H9 (cell line): Measurements from ENCODE around the gene THRB. TPM values are rescaled to one million over a fixed set of nuclear protein-coding genes. Genes with fewer than 3 reads are reported as not detected.

ENCODE experiments used
- DNase-seq: peaks from one replicate; pipeline ENCODE4 v3.0.0-alpha.2; 2017
- H2AFZ ChIP-seq: one replicate; pipeline ENCODE4 v1.6.1; 2013; ENCODE audit warnings: mild to moderate bottlenecking, low read length, control low read depth, moderate library complexity
- H2AK5ac ChIP-seq: 2 replicates; pipeline ENCODE4 v1.6.1; 2013; ENCODE audit warnings: low read length, control low read depth, mixed read lengths; ENCODE audit not compliant: insufficient read length
- H2BK120ac ChIP-seq: one replicate; pipeline ENCODE4 v1.6.1; 2013; ENCODE audit warnings: low read depth, mild to moderate bottlenecking, low read length, control low read depth, inconsistent platforms; ENCODE audit not compliant: poor library complexity, severe bottlenecking
- H2BK12ac ChIP-seq: 2 replicates; pipeline ENCODE4 v1.6.1; 2013; ENCODE audit warnings: low read length, control low read depth, mixed read lengths, low read depth; ENCODE audit not compliant: insufficient read length
- H2BK15ac ChIP-seq: 2 replicates; pipeline ENCODE4 v1.6.1; 2013; ENCODE audit warnings: low read depth, low read length, control low read depth
- H2BK20ac ChIP-seq: one replicate; pipeline ENCODE4 v1.6.1; 2013; ENCODE audit warnings: low read depth, mild to moderate bottlenecking, low read length, control low read depth, inconsistent platforms; ENCODE audit not compliant: poor library complexity, severe bottlenecking
- H2BK5ac ChIP-seq: 2 replicates; pipeline ENCODE4 v1.6.1; 2013; ENCODE audit warnings: low read length, control low read depth, mixed read lengths; ENCODE audit not compliant: insufficient read length
- H3K14ac ChIP-seq: 2 replicates; pipeline ENCODE4 v1.6.1; 2013; ENCODE audit warnings: low read length, control low read depth; ENCODE audit not compliant: insufficient read depth
- H3K18ac ChIP-seq: 2 replicates; pipeline ENCODE4 v1.6.1; 2013; ENCODE audit warnings: low read depth, mild to moderate bottlenecking, mixed read lengths, low read length, control low read depth; ENCODE audit not compliant: insufficient read length
- H3K23ac ChIP-seq: 2 replicates; pipeline ENCODE4 v1.6.1; 2013; ENCODE audit warnings: low read length, control low read depth, mixed read lengths, low read depth; ENCODE audit not compliant: insufficient read length
- H3K23me2 ChIP-seq: 2 replicates; pipeline ENCODE4 v1.6.1; 2013; ENCODE audit warnings: low read depth, mild to moderate bottlenecking, mixed read lengths, low read length, control low read depth; ENCODE audit not compliant: insufficient read length, poor library complexity, severe bottlenecking
- H3K27ac ChIP-seq: 2 replicates; pipeline ENCODE4 v1.5.1; 2013; ENCODE audit warnings: low read length, control low read depth, mixed read lengths, low read depth; ENCODE audit not compliant: insufficient read length
- H3K27me3 ChIP-seq: 2 replicates; pipeline ENCODE4 v1.6.1; 2013; ENCODE audit warnings: low read length, control low read depth, inconsistent platforms; ENCODE audit not compliant: insufficient read depth
- H3K4ac ChIP-seq: 2 replicates; pipeline ENCODE4 v1.6.1; 2013; ENCODE audit warnings: low read depth, mild to moderate bottlenecking, control low read depth, inconsistent platforms, low read length, moderate library complexity
- H3K4me1 ChIP-seq: 2 replicates; pipeline ENCODE4 v1.6.1; 2013; ENCODE audit warnings: low read length, control low read depth, inconsistent platforms; ENCODE audit not compliant: insufficient read depth
- H3K4me2 ChIP-seq: 2 replicates; pipeline ENCODE4 v1.6.1; 2013; ENCODE audit warnings: low read length, control low read depth, mixed read lengths; ENCODE audit not compliant: insufficient read length, insufficient read depth
- H3K56ac ChIP-seq: 2 replicates; pipeline ENCODE4 v1.6.1; 2013; ENCODE audit warnings: low read depth, mild to moderate bottlenecking, mixed read lengths, low read length, control low read depth; ENCODE audit not compliant: insufficient read length
- H3K79me1 ChIP-seq: 2 replicates; pipeline ENCODE4 v1.6.1; 2013; ENCODE audit warnings: low read depth, mild to moderate bottlenecking, moderate library complexity, low read length, control low read depth, inconsistent platforms; ENCODE audit not compliant: insufficient read depth, poor library complexity, severe bottlenecking
- H3K79me2 ChIP-seq: 2 replicates; pipeline ENCODE4 v1.6.1; 2013; ENCODE audit warnings: low read length, control low read depth, inconsistent platforms; ENCODE audit not compliant: insufficient read depth
- H3K9ac ChIP-seq: 2 replicates; pipeline ENCODE4 v1.6.1; 2013; ENCODE audit warnings: low read length, control low read depth, mixed read lengths; ENCODE audit not compliant: insufficient read length; ENCODE audit errors: extremely low read depth
- H3K9me3 ChIP-seq: one replicate; pipeline ENCODE4 v1.6.1; 2013; ENCODE audit warnings: low read depth, low read length, inconsistent platforms; ENCODE audit not compliant: control insufficient read depth
- H3T11ph ChIP-seq: one replicate; pipeline ENCODE4 v1.6.1; 2013; ENCODE audit warnings: mild to moderate bottlenecking, low read length, control low read depth, inconsistent platforms
- H4K20me1 ChIP-seq: one replicate; pipeline ENCODE4 v1.6.1; 2013; ENCODE audit not compliant: control insufficient read depth, insufficient read length, insufficient read depth
- H4K5ac ChIP-seq: 2 replicates; pipeline ENCODE4 v1.6.1; 2013; ENCODE audit warnings: low read depth, mild to moderate bottlenecking, mixed read lengths, low read length, control low read depth; ENCODE audit not compliant: insufficient read length
- H4K8ac ChIP-seq: replicated peaks from 2 replicates; pipeline ENCODE4 v1.6.1; 2013; ENCODE audit warnings: low read length, control low read depth, mixed read lengths, low read depth; ENCODE audit not compliant: insufficient read length
- H4K91ac ChIP-seq: 2 replicates; pipeline ENCODE4 v1.6.1; 2013; ENCODE audit warnings: low read depth, mild to moderate bottlenecking, moderate library complexity, mixed read lengths, low read length, control low read depth; ENCODE audit not compliant: insufficient read length
- H3K27ac Mint-ChIP-seq, 3 experiments: 2 replicates in 2 of 3; 3 replicates in 1 of 3; pipeline ENCODE4 v1.8.0; 2020 to 2021; ENCODE audit warnings: mixed read lengths in 3 of 3, mild to moderate bottlenecking in 1 of 3, moderate library complexity in 1 of 3
- H3K27me3 Mint-ChIP-seq: 2 replicates; pipeline ENCODE4 v1.8.0; 2021; ENCODE audit warnings: low read depth, mild to moderate bottlenecking, moderate library complexity, mixed read lengths
- H3K36me3 Mint-ChIP-seq, 3 experiments: 2 replicates in 2 of 3; 3 replicates in 1 of 3; pipeline ENCODE4 v1.8.0; 2020 to 2021; ENCODE audit warnings: low read depth in 3 of 3, mixed read lengths in 3 of 3; ENCODE audit not compliant: insufficient read depth in 1 of 3
- H3K4me1 Mint-ChIP-seq, 2 experiments: 2 replicates each; pipeline ENCODE4 v1.8.0; 2020; ENCODE audit warnings: mixed read lengths in 2 of 2
- H3K4me3 Mint-ChIP-seq, 2 experiments: 2 replicates in 1 of 2; 3 replicates in 1 of 2; pipeline ENCODE4 v1.8.0; 2020 to 2021; ENCODE audit warnings: mild to moderate bottlenecking in 2 of 2, mixed read lengths in 2 of 2, moderate library complexity in 1 of 2
- H3K9me3 Mint-ChIP-seq, 2 experiments: 2 replicates in 1 of 2; 3 replicates in 1 of 2; pipeline ENCODE4 v1.8.0; 2020; ENCODE audit warnings: mild to moderate bottlenecking in 2 of 2, mixed read lengths in 2 of 2, moderate library complexity in 1 of 2
- WGBS: extraction: QIAGEN DNeasy Blood & Tissue Kit; methylation state at CpG from one replicate; pipeline ENCODE4 v1.1.7; 2013; ENCODE audit warnings: missing lambda C conversion rate, low lambda C conversion rate, mixed read lengths; ENCODE audit not compliant: insufficient read length; ENCODE audit errors: extremely low coverage; 5-methylcytosine and 5-hydroxymethylcytosine counted together
- total RNA-seq: library from RNA; stranded (reverse); gene quantifications from 2 replicates; pipeline ENCODE4 v1.2.1, GENCODE V29; 2021
- TF ChIP-seq, protein P1 (sequence below): fragments of 200-600 bp; sonication (generic); conservative IDR thresholded peaks from 3 replicates; pipeline ENCODE4 v1.8.0; 2021; ENCODE audit warnings: antibody characterized with exemption, mild to moderate bottlenecking

THRB gene
- total RNA-seq, 1 experiment from 2014 or later = 8.6 TPM

DNA sequence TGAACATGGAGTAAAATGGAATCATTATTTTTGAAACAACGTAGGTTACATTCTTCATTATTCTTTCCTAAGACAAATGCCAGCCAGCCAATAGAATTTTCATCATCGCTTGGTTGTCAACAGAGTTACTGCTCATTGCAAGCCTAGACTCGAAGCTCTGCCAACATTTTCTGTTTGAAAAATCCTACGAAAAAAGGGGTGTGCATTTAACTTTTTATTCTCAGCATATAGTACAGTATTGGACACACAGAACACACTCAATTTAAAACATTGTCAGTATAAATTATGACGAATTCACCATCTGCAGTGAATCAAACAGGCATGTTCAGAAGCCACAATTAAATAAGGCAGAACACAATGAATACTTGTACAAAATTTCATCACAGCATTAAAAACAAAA, 317.4 kb downstream of the THRB start:
- H3K36me3 Mint-ChIP-seq = no peaks in the 10 kb centered on the region
- no peak overlapping the region for H4K8ac ChIP-seq
- H3K23me2 ChIP-seq = no peaks in the 10 kb centered on the region
- H2BK12ac ChIP-seq = no peak overlapping the region
- no peak overlapping the region for H3K56ac ChIP-seq
- H3K27me3 Mint-ChIP-seq = no peaks in the 10 kb centered on the region
- no peak overlapping the region for H4K91ac ChIP-seq
- H3K4me2 ChIP-seq = no peak overlapping the region
- no peak overlapping the region for H3K18ac ChIP-seq
- H3K23ac ChIP-seq = no peak overlapping the region
- no peak overlapping the region for H3K9ac ChIP-seq
- no peak overlapping the region for H2BK15ac ChIP-seq
- no peaks in the 10 kb centered on the region for H3K79me1 ChIP-seq
- H3K27ac Mint-ChIP-seq = no peak overlapping the region
- H3K9me3 ChIP-seq = no peaks in the 10 kb centered on the region
- H2AFZ ChIP-seq = no peak overlapping the region
- no peak overlapping the region for H3K4me3 Mint-ChIP-seq
- H3K4ac ChIP-seq = no peak overlapping the region
- H3T11ph ChIP-seq = no peak overlapping the region
- no peak overlapping the region for H3K27ac ChIP-seq
- peaks cover 4% of the 10 kb centered on the region; the same call in 1 of the 2 replicates for H3K4me1 ChIP-seq
- no peaks in the 10 kb centered on the region for H3K27me3 ChIP-seq
- H4K20me1 ChIP-seq = no peaks in the 10 kb centered on the region
- TF ChIP-seq, protein P1, sequence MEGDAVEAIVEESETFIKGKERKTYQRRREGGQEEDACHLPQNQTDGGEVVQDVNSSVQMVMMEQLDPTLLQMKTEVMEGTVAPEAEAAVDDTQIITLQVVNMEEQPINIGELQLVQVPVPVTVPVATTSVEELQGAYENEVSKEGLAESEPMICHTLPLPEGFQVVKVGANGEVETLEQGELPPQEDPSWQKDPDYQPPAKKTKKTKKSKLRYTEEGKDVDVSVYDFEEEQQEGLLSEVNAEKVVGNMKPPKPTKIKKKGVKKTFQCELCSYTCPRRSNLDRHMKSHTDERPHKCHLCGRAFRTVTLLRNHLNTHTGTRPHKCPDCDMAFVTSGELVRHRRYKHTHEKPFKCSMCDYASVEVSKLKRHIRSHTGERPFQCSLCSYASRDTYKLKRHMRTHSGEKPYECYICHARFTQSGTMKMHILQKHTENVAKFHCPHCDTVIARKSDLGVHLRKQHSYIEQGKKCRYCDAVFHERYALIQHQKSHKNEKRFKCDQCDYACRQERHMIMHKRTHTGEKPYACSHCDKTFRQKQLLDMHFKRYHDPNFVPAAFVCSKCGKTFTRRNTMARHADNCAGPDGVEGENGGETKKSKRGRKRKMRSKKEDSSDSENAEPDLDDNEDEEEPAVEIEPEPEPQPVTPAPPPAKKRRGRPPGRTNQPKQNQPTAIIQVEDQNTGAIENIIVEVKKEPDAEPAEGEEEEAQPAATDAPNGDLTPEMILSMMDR = no peak
- no peak overlapping the region for H3K14ac ChIP-seq
- no CpG with 5 or more reads among the region's 5 CpGs for WGBS
- peaks cover 12 to 14% of the 10 kb centered on the region in 2 experiments for H3K4me1 Mint-ChIP-seq
- no peak overlapping the region for H2BK120ac ChIP-seq
- no peak overlapping the region for H2AK5ac ChIP-seq
- no peak overlapping the region for H4K5ac ChIP-seq
- no peak for DNase-seq
- no peak overlapping the region for H2BK20ac ChIP-seq
- H3K79me2 ChIP-seq = no peaks in the 10 kb centered on the region
- H3K9me3 Mint-ChIP-seq = no peaks in the 10 kb centered on the region
- no peak overlapping the region for H2BK5ac ChIP-seq
